NCI-H1930 (cell line): ENCODE data around the gene RXRA.

Experiments
- DNase-seq, 2 experiments: peaks; one replicate each; lab custom pipeline; 2025; lab: John Stamatoyannopoulos, UW

The RXRA gene

DNA sequence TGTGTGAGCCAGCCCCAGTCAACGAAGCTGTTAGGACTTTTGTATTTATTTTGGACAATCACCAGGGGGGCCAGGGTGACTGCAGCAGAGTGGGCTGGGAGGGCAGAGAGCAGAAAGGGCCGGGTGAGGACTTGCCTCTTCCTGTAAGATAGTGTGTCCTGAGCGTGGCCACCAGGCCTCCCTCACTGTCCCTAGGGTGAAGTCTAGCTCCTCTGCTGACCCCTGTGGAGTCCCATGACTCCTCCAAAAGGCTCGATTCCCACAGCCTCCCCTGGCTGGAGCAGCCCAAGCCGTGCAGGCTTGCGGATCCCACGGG, 147.8 kb downstream of the RXRA start:
- DNase-seq = no peak

DNA sequence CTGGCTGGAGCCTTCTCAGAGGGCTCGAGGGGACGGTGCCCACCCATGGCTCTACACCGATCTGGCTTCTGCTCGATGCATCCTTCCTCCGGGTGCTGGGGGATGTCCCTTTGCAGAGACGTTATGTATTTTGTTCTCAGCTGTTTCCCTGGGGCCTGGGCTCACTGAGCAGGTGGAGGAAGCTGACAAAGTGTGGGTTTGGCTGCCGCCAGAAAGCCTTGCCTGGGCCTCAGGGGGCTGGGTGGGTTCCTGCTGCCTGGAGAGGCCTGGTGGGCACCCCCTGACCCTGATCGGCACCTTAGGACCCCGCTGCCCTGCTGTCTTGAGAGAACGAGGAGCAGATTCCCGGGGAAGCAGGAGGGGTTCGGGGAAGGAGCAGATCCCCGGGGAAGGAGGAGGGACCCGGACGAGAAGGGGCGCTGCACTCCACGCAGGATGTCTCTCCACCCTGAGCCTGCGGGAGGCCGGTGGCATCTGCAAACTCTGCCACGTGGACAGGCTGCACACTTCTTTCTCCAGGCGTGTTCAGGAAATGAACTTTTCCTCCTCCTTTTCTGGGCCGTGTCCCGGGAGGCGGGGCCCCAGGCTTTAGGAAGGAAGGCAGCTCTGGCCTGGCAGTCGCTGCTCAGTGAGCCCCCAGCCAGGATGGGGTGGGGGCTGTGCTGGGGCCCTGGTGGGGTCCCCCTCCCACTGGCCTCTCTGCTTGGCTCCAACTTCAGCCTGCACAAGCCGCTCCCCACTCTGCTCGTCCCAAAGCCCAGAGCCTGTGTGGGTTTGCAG, 148.9 kb downstream of the RXRA start:
- no peak for DNase-seq

DNA sequence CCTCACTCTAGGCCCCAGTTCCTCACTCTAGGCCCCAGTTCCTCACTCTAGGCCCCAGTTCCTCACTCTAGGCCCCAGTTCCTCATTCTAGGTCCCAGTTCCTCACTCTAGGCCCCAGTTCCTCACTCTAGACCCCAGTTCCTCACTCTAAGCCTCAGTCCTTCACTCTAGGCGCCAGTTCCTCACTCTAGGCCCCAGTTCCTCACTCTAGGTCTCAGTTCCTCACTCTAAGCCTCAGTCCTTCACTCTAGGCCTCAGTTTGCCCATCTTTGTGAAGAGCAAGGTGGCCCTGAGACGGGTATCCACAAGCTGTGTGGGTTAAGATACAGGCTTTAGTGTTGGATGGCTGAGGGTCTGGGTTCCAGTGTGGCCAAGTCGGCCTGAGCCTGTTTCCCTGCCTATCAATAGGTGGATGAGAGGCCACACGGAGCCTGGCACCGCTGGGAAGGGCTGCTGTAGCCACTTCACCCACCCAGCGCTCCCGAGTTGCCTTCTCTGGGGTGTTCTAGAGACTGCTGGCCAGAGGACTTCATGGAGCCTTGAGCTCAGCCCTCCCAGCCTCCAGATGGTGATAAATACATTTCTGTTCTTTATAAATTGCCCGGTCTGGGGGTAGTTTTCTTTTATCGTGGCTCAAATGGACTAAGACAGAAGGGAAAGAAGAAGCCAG, 150.2 kb downstream of the RXRA start:
- DNase-seq = no peak

DNA sequence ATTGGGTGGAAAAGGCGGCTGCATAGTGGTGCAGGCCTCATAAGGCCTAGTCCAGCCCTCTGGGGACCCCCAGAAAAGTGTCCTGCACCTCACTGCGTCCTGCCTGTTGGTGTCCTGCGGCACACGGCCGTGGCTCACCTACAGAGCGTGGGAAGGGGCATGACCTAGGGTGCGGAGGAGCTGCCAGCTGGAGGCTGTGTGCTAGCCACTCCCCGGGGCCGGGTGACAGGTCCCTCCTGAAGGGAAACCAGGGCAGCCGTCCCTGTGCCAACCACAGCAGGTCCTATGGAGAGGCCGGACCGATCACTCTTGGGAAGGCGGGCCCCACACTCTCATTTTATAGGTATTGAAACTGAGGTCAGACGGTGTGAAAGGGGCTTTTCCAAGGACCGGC, 150.7 kb downstream of the RXRA start:
- no peak for DNase-seq

DNA sequence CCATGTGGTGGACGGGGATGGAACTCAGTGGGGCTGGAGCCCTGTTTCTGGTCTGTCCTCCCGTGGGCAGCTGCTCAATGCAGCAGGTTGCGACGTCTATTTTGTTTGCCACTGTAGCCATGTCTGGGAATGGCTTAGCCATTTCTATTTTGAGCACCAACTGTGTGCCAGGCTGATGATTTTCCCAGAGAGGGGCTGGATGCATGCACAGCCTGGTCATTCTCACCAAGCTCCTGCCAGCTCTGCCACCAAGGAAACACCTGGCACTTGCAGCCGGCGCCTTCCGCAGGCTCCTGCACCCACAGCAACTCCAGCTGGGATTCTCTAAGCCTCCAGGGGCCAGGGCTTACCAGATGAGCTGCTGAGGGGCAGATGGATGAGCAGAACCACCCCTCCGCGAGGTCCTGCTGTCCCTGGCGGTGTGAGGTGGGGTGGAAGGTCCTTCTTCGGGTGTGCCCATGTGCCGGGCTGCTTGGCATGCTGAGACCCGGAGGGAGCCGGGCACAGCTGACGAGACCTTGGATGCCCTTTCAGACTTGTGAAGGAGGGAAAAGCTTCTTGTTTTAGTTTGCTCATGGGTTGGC, 151.2 kb downstream of the RXRA start:
- DNase-seq = no peak

DNA sequence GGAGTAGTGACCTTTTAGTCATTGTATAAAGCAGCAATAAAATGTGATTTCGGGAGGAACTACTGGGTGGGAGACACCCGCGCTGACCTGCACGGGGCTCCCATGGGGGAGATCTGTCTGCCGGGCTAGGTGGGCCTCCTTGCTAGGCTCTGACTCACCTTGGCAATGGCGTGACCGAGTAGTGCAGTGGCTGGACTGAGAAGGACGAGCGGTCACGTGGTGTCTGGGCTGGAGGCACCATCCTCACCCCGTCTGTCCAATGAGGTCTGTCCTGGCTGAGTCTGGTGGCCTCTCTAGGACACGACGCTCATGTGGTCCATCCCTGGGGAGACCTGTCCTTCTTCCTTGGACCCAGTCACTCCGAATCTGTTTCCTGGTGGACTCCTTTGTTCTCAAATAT, 151.7 kb downstream of the RXRA start:
- no peak for DNase-seq

DNA sequence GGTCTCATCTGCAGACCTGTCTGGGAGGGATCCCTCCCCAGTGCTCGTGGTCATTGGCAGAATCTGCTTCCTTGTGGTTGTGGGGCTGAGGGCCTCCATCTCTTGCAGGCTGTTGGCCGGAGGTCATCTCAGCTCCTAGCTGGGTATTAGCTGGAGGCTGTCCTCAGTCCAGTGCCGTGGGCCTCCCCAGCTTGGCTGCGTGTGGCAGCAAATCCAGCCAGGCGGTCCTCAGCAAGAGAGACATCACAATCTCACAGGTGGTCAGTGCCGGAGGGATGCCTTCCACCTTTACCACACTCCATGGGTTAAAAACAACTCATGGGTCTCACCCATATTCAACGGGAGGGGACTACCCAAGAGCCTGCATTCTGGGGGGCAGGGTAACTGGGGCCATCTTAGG, 155.5 kb downstream of the RXRA start:
- DNase-seq = no peak

DNA sequence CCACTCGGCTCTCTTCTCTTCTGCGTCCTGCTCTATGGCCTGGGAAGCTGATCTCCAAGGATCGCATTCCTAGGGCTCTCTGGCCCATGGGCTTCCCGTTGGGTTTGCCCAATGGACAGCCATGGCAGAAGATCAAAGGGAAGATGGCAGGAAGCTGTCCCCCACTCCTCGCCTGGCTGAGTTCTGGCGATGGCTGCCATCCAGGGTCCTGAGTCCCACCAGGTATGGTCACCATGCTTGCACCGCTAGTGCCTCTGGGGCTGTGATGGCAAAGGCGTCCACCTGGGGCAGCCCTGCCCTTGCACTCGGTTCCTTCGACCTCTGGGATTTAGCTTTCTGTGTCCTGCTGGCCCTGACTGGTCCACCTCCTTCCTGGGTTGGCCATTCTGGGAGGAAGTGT, 156.0 kb downstream of the RXRA start:
- DNase-seq = no peak

DNA sequence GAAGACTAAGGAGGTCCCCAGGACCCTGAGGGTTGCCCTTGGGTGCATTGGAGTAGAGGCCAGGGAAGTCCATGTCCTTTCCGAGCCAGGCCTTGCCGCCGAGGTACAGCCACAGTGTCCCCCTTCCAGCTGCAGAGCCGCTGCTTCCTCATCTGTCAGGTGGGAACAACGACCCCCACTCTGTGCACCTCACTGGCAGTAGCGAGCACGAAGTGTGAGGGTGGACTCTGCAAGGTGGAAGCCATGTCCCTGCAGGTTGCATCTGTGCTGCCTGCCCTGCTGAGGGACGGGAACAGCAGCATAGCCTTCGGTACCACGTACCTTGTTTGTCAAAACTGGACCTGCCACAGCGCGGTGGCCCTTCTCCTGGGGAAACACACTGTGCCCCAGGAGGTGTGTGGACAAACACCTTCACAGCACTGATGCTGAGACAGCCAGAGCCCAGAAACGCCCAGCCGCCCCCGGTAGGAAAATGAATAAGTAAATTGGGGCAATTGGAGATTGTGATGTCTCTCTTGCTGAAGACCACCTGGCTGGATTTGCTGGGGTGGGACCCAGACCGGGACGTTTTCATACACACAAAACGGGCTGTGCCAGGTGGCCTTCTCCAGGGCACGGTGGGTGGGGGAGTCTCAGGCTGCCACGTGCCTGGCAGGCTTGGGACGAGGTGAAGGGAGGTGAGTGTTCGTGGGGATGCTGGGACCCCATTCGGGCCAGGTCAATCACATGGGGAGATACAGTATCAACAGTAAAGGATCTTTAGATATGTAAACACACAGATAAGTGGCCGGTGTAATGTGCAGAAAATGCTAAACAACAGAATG, 157.3 kb downstream of the RXRA start:
- no peak for DNase-seq

DNA sequence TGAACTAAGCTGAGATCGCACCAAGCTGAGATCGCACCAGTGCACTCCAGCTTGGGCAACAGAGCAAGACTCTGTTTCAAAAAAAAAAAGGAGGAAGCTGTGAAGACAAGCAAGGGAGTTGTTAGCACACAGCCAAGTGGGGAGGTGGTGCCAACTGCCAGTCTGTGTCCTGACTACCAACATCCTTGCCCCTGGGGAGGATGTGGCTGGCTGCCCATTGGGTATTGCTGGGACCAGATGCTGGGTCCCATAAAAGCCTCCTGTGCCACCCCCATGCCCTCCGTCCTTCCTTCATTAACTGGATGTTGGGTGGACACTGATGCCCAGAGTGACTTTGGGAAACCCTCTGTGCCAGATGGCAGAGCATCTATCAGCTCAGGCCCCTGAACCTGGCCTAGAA, 158.2 kb downstream of the RXRA start:
- DNase-seq = no peak

DNA sequence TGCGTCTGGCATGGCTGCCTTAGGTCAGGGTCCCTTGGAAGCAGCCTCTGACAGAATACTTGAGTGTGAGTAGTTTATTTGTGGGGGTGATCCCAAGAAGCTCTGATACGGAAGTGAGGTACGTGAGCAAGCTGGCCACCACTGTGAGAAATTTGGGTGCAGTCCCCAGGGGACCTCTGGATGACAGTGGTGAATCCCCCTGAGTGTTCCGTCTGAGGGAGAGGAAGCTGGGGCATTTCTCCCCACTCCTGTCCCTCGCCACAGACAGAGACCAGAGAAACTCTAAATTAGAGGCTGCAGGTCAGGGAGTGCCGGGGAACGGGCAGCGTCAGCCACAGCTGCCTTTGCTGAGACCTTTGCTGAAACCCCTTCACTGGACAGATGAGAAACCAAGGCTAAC, 159.4 kb downstream of the RXRA start:
- DNase-seq = no peak

DNA sequence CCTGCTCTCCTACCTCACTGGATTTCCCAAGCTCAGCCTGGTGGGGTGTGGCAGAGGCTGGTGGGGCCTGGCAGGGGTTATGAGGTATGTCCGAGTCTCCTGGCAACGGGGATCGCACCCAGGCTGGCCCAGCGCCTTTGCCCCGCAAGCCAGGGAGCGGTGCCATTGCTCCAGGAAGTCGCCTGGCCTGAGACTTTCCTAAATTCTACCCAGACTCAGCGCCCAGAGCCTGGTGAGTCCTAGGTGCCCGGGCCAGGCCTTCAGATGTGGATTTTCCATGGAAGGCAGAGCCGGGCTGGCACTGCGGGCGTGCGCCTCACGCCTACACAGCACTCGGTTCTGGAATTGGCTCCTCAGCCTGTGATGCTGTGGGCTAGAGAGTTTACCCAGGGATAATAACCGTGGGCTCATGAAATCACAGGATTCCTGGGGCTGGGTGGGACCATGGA, 159.9 kb downstream of the RXRA start:
- DNase-seq = no peak

DNA sequence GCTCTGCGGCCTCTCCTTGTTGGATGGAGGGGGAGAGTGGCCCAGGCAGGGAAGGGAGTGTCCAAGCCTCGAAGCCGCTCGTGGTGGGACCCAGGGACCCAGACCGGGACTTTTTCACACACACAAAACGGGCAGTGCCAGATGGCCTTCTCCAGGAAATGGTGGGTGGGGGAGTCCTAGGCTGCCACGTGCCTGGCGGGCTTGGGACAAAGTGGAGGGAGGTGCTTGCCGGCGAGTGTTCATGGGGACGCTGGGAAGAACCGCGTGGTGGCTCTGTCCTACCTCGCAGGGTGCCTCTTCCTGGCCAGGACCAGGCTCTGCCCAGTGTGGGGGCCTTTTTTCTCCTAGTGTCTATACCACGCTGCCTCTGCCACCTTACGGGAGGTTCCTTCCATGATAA, 160.3 kb downstream of the RXRA start:
- no peak for DNase-seq
